Panc1 (cell line): ENCODE measurements around the gene GOLT1B. TPM values are rescaled to one million over a fixed set of nuclear protein-coding genes. Genes with fewer than 3 reads are reported as not detected.

Source experiments
- ATAC-seq: fragments of 200-7000 bp; cut with Tn5 transposase; 2 replicates; pipeline ENCODE4 v1.9.1; 2020; ENCODE audit warnings: mild to moderate bottlenecking, moderate library complexity
- BruUV-seq: library from RNA; stranded (reverse); fragments of 400-500 nt; replicated peaks from 2 replicates; lab custom pipeline; 2021; lab: Mats Ljungman, UMichigan
- CTCF ChIA-PET: fragments of 300-600 bp; sonication (Branson Sonifier 250); formaldehyde crosslinking; loops from one replicate; lab custom pipeline; 2022; ENCODE audit warnings: antibody characterized with exemption; lab: Charles Lee
- POLR2A ChIA-PET: fragments of 300-600 bp; sonication (Branson Sonifier 250); formaldehyde crosslinking; loops from one replicate; lab custom pipeline; 2022; ENCODE audit warnings: antibody characterized with exemption; lab: Charles Lee
- DNase-seq: peaks from one replicate; pipeline ENCODE4 v3.0.0-alpha.2; 2010; ENCODE audit warnings: low read depth, low spot score
- H3K27ac ChIP-seq: 2 replicates; pipeline ENCODE4 v1.5.1; 2011; ENCODE audit warnings: mild to moderate bottlenecking, low read length, inconsistent platforms
- H3K27me3 ChIP-seq: fragments of 200-500 bp; sonication (Bioruptor generic); 2 replicates; pipeline ENCODE4 v1.6.0; 2014; ENCODE audit warnings: low read length, inconsistent platforms; ENCODE audit not compliant: control insufficient read depth, insufficient read depth
- H3K36me3 ChIP-seq: fragments of 200-500 bp; sonication (Bioruptor generic); 2 replicates; pipeline ENCODE4 v1.5.1; 2014; ENCODE audit warnings: inconsistent platforms, mild to moderate bottlenecking, low read length, moderate library complexity; ENCODE audit not compliant: control insufficient read depth, insufficient read depth
- H3K4me1 ChIP-seq: 2 replicates; pipeline ENCODE4 v1.5.1; 2011; ENCODE audit warnings: inconsistent platforms, mild to moderate bottlenecking, low read length, moderate library complexity; ENCODE audit not compliant: control insufficient read depth, insufficient read depth
- H3K4me3 ChIP-seq, 2 experiments: 2 replicates each; pipeline ENCODE4 v1.5.1; 2011 to 2012; ENCODE audit warnings: low read depth in 2 of 2, low read length in 2 of 2, mild to moderate bottlenecking in 2 of 2, inconsistent platforms in 1 of 2, moderate library complexity in 1 of 2
- H3K9me3 ChIP-seq: fragments of 200-500 bp; sonication (Bioruptor generic); 2 replicates; pipeline ENCODE4 v1.5.1; 2014; ENCODE audit warnings: low read depth, mild to moderate bottlenecking, inconsistent platforms, low read length, moderate library complexity; ENCODE audit not compliant: control insufficient read depth, insufficient read depth
- POLR2AphosphoS5 ChIP-seq: IDR thresholded peaks from 2 replicates; pipeline ENCODE4 v1.6.1; 2012; ENCODE audit warnings: mild to moderate bottlenecking, low read depth, low read length, moderate library complexity
- SIN3A ChIP-seq: IDR thresholded peaks from 2 replicates; pipeline ENCODE4 v1.6.1; 2012; ENCODE audit warnings: low read depth, mild to moderate bottlenecking, low read length, moderate library complexity, borderline replicate concordance; ENCODE audit not compliant: insufficient read depth
- TCF7L2 ChIP-seq: IDR thresholded peaks from 2 replicates; pipeline ENCODE4 v1.6.1; 2011; ENCODE audit warnings: mild to moderate bottlenecking, low read depth, low read length, inconsistent platforms
- in situ Hi-C: cut with HindIII; loops from 2 replicates; pipeline ENCODE4 v1.10.0; 2016; ENCODE audit warnings: low sequenced_read_pairs, low pct_unique_long_range_greater_than_20kb
- intact Hi-C: fragments of 100-400 bp; cut with micrococcal nuclease; formaldehyde crosslinking; loops from one replicate; pipeline ENCODE4 v1.10.0; 2022; ENCODE audit not compliant: unreplicated experiment
- total RNA-seq: library from RNA; stranded (reverse); gene quantifications from one replicate; pipeline ENCODE4 v1.2.1, GENCODE V29; 2021; ENCODE audit not compliant: unreplicated experiment
- TF ChIP-seq, protein P1 (sequence below): fragments of 450-650 bp; IDR thresholded peaks from 2 replicates; pipeline ENCODE4 v1.5.1; 2017; ENCODE audit warnings: mild to moderate bottlenecking
- TF ChIP-seq, protein P2 (sequence below), 2 experiments: IDR thresholded peaks; 2 replicates each; pipeline ENCODE4 v1.6.1; 2011 to 2012; ENCODE audit warnings: low read depth in 2 of 2, control low read depth in 1 of 2, low read length in 1 of 2, mild to moderate bottlenecking in 1 of 2, moderate library complexity in 1 of 2; ENCODE audit not compliant: insufficient read depth in 1 of 2

Gene GOLT1B
- total RNA-seq, 1 experiment from 2014 or later: 40.8 TPM

DNA sequence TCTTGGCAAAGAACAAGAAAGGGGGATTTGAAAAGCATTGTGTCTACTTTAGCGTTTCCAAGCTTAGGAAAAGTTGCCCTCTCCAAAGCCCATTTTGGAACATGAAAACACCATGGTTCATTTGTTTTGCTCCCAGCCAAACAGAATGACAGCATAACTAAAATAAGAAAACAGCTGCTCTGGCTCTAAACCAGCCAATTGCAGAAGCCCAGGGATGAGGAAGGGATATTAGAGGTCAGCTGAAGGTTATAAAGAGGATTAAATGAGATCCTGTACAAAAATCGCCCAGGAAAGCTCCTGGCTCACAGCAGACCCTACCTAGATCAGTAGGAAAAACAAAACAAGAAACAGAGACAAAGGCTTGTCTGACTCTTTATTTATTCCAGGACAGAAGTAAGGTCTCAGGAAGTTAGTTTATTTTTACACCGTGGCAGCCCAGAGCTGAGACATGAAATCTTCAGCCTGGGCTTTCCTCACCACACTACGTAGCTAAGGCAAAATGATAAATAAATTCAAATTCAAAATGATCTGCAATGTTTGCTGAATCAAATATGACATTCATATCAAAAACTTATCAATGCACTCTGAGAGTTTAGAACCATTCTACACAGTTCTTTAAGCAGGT lies 50.4 kb downstream of the GOLT1B start:
- no peak overlapping the region for H3K27ac ChIP-seq
- TF ChIP-seq, protein P1, sequence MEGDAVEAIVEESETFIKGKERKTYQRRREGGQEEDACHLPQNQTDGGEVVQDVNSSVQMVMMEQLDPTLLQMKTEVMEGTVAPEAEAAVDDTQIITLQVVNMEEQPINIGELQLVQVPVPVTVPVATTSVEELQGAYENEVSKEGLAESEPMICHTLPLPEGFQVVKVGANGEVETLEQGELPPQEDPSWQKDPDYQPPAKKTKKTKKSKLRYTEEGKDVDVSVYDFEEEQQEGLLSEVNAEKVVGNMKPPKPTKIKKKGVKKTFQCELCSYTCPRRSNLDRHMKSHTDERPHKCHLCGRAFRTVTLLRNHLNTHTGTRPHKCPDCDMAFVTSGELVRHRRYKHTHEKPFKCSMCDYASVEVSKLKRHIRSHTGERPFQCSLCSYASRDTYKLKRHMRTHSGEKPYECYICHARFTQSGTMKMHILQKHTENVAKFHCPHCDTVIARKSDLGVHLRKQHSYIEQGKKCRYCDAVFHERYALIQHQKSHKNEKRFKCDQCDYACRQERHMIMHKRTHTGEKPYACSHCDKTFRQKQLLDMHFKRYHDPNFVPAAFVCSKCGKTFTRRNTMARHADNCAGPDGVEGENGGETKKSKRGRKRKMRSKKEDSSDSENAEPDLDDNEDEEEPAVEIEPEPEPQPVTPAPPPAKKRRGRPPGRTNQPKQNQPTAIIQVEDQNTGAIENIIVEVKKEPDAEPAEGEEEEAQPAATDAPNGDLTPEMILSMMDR: no peak
- TF ChIP-seq POLR2AphosphoS5: no peak
- TF ChIP-seq, protein P2, sequence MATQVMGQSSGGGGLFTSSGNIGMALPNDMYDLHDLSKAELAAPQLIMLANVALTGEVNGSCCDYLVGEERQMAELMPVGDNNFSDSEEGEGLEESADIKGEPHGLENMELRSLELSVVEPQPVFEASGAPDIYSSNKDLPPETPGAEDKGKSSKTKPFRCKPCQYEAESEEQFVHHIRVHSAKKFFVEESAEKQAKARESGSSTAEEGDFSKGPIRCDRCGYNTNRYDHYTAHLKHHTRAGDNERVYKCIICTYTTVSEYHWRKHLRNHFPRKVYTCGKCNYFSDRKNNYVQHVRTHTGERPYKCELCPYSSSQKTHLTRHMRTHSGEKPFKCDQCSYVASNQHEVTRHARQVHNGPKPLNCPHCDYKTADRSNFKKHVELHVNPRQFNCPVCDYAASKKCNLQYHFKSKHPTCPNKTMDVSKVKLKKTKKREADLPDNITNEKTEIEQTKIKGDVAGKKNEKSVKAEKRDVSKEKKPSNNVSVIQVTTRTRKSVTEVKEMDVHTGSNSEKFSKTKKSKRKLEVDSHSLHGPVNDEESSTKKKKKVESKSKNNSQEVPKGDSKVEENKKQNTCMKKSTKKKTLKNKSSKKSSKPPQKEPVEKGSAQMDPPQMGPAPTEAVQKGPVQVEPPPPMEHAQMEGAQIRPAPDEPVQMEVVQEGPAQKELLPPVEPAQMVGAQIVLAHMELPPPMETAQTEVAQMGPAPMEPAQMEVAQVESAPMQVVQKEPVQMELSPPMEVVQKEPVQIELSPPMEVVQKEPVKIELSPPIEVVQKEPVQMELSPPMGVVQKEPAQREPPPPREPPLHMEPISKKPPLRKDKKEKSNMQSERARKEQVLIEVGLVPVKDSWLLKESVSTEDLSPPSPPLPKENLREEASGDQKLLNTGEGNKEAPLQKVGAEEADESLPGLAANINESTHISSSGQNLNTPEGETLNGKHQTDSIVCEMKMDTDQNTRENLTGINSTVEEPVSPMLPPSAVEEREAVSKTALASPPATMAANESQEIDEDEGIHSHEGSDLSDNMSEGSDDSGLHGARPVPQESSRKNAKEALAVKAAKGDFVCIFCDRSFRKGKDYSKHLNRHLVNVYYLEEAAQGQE (IDR thresholded peaks at IDR 0.05; ENCODE audit: insufficient read depth in 1 of 2, low read depth in 2 of 2, low read length in 1 of 2): no peak
- no peak for TF ChIP-seq SIN3A
- TF ChIP-seq TCF7L2: no peak
- no peaks in the 10 kb centered on the region for H3K27me3 ChIP-seq
- BruUV-seq: no TSS peak
- H3K36me3 ChIP-seq: no peaks in the 10 kb centered on the region
- H3K9me3 ChIP-seq: no peaks in the 10 kb centered on the region
- intact Hi-C loops: no loop called here
- ChIA-PET POLR2A (no interaction called here), CTCF (no interaction called here)
- no peaks in the 10 kb centered on the region for H3K4me1 ChIP-seq
- ATAC-seq (no peak), DNase-seq (no peak)
- no peak overlapping the region for H3K4me3 ChIP-seq
- in situ Hi-C loops: no loop called here

DNA sequence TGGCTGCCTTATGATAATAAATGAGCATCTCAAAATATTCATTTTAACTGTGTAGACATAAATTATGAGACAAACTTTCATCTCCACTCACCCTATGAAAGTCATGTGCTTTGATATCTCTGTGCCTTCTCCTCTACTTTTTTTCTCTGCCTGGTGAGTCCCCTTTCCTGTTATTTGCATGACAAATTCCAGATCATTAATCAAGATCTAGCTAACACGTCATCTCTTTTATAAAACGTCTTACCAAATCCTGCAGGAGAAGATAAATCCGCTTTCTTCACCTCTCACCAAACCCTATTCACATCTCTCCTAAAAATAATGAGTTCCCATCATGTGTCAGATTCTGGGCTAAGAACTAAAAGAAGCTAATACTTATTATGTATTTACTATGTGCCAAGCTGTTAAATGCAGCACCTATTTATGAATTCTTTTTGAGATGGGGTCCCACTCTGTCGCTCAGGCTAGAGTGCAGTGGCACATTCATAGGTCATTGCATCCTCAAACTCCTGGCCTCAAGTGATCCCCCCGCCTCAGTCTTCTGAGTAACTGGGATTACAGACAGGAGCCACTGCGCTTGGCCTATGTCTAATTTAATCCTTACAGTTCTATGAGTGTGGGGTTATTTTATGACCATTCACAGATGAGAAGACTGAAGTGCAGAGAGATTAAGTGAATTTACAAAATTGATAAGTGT lies 51.2 kb downstream of the GOLT1B start:
- no peaks in the 10 kb centered on the region for H3K27me3 ChIP-seq
- no peaks in the 10 kb centered on the region for H3K4me1 ChIP-seq
- CTCF ChIA-PET: no interaction called here
- no peak for TF ChIP-seq POLR2AphosphoS5
- TF ChIP-seq SIN3A: no peak
- TF ChIP-seq, protein P2 (IDR thresholded peaks at IDR 0.05; ENCODE audit: insufficient read depth in 1 of 2, low read depth in 2 of 2, low read length in 1 of 2): no peak
- TF ChIP-seq TCF7L2: no peak
- TF ChIP-seq, protein P1: no peak
- in situ Hi-C loops: no loop called here
- H3K4me3 ChIP-seq: no peak overlapping the region
- no peaks in the 10 kb centered on the region for H3K9me3 ChIP-seq
- DNase-seq (no peak), ATAC-seq (no peak)
- POLR2A ChIA-PET: no interaction called here
- no peaks in the 10 kb centered on the region for H3K36me3 ChIP-seq
- H3K27ac ChIP-seq: no peak overlapping the region
- BruUV-seq: no TSS peak
- intact Hi-C loops: no loop called here
